GM21717 (cell line): ENCODE measurements around the gene ECSIT.
A peak's percentile ranks its signal among the peaks of the same experiment; 100 is the strongest.

Experiments used
- ATAC-seq: cut with Tn5 transposase; IDR thresholded peaks from one replicate; pipeline ENCODE4 v1.9.1; 2021; ENCODE audit warnings: mild to moderate bottlenecking, moderate library complexity; ENCODE audit not compliant: unreplicated experiment

The ECSIT gene

GRCh38 chr19:11551603-11552235 lies 22.8 kb upstream of the ECSIT start:
- ATAC-seq, result no peak

DNA sequence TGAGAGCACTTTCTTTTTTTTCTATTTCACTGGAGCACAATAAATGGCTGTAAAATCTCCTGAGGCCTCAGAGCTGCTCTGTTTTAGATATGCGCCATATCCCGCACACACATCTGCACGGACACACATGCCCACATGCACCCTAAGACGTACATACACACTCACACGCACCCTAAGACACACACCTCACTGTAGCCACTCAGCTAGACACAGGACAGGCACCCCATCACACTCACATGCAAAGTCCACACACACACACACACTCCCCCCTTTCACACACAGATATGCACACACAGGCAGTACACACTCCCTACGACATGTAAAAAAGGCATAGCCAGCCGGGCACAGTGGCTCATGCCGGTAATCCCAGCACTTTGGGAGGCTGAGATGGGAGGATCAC lies 21.3 kb upstream of the ECSIT start:
- no peak for ATAC-seq

DNA sequence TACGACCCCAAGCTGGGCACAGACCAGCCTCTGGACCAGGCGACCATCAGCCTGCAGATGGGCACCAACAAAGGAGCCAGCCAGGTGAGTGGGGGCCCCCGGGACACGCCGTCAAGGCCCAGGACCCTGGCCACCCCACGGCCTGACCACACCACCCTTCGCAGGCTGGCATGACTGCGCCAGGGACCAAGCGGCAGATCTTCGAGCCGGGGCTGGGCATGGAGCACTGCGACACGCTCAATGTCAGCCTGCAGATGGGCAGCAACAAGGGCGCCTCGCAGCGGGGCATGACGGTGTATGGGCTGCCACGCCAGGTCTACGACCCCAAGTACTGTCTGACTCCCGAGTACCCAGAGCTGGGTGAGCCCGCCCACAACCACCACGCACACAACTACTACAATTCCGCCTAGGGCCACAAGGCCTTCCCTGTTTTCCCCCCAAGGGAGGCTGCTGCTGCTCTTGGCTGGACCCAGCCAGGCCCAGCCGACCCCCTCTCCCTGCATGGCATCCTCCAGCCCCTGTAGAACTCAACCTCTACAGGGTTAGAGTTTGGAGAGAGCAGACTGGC lies 20.5 kb upstream of the ECSIT start:
- no peak for ATAC-seq

GRCh38 chr19:11547929-11548700 lies 19.2 kb upstream of the ECSIT start:
- no peak for ATAC-seq

GRCh38 chr19:11541238-11541637 lies 12.3 kb upstream of the ECSIT start:
- ATAC-seq, result no peak

GRCh38 chr19:11540645-11541044 lies 11.7 kb upstream of the ECSIT start:
- ATAC-seq, result no peak

GRCh38 chr19:11539495-11540365 lies 10.8 kb upstream of the ECSIT start:
- ATAC-seq, result no peak

DNA sequence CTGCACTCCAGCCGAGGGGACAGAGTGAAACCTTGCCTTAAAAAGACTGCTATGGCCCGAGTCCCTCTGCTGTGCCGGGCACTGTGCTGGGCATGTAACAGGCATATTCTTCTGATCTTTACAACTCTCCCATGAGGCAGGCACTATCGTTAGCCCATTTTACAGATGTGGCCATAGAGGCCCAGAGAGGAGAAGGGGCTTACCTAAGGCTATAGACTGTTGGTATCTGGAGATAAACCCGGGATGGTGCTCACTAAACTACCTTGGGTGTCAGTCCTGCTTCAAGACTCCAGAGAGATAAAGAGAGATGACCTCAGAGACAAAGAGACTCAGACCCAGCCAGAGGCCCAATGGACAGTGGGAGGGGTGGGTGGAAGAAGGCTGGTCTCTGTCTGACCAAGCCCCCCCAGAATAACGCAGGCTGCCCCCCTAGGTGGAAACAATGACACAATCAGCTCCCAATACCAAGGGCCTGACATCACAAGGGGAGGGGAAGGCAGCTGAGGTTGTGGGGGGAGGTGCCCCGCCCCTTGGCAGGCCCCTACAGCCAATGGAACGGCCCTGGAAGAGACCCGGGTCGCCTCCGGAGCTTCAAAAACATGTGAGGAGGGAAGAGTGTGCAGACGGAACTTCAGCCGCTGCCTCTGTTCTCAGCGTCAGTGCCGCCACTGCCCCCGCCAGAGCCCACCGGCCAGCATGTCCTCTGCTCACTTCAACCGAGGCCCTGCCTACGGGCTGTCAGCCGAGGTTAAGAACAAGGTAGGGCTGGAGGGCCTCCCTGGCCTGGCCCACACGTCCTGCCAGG lies 9.5 kb upstream of the ECSIT start, which contains the start of gene CNN1:
Gene CNN1, plus strand, starts transcription at position 620 of the 805 bp plus-strand sequence. Its CDS starts 77 bp downstream, at position 697.
- no peak for ATAC-seq

GRCh38 chr19:11535792-11536595 lies 7.1 kb upstream of the ECSIT start:
- ATAC-seq, result no peak

DNA sequence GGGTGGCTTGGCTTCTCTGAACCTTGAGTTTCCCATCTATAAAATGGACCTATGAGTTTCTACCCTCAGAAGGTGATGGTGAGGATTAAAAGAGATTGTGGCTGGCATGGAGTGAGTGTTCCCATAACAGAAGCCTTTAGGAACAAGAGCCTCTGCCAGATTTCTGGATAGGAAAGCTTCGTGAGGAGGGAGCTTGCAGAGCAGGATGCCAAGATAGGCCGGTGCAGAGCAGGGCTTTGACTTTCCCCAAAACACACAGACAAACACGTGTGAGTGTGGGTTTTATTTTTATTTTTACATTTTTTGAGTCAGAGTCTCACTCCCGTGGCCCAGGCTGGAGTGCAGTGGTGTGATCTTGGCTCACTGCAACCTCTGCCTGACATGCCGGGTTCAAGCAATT lies 6.0 kb upstream of the ECSIT start:
- ATAC-seq, result no peak

GRCh38 chr19:11534538-11534937 lies 5.6 kb upstream of the ECSIT start:
- ATAC-seq, result no peak

GRCh38 chr19:11530432-11530831 lies 1.5 kb upstream of the ECSIT start:
- no peak for ATAC-seq

DNA sequence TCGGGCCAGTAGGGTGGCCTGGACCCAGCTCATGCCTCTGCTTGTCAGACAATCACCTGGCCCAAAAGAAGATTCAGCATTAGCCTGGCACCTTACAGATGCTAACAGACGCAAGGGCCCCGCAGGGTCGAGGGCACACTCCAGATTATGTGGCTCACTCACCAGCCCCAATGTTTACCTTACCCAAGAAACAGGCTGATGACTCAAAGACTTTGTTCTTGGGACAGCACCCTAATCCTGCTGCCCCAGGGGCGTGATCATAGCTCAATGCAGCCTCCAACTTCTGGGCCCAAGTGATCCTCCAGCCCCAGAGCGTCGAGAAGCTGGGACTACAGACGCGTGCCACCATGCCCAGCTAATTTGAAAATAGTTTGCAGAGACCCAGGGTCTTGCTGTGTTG lies 9.8 kb downstream of the ECSIT start:
- no peak for ATAC-seq

- no peak for ATAC-seq
Observed at GRCh38 chr19:11513946-11514345, 15.0 kb downstream of the ECSIT start.

GRCh38 chr19:11510444-11510843 lies 18.5 kb downstream of the ECSIT start:
- no peak for ATAC-seq

GRCh38 chr19:11507370-11508078 lies 21.4 kb downstream of the ECSIT start:
- no peak for ATAC-seq

DNA sequence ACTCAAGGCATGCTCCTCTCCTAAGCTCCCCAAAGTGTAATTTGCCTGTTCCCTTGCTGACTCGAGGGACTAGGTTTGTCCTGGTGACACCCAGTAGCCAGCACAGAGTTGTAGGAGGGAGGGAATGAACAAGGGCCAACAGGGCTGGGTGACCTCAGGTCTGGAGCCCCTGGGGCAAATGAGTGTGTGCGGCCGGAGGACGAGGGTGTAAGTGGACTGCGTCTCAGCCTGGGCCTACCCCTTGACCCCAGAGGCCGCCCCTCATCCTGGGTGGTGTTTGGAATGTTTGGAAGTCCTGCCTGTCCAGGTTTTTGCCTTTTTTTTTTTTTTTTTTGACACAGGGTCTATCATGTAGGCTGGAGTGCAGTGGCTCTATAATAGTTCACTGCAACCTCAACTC lies 22.0 kb downstream of the ECSIT start:
- no peak for ATAC-seq

GRCh38 chr19:11506101-11506555 lies 22.8 kb downstream of the ECSIT start:
- ATAC-seq, result peak; percentile 28
